K562 (cell line): ENCODE measurements around the gene MEAK7. TPM values are rescaled to one million over a fixed set of nuclear protein-coding genes. Genes with fewer than 3 reads are reported as not detected.
A peak's percentile ranks its signal among the peaks of the same experiment; 100 is the strongest.

Source experiments
- ATAC-seq: fragments of 200-7000 bp; cut with Tn5 transposase; 3 replicates; pipeline ENCODE4 v1.9.1; 2020; ENCODE audit warnings: moderate library complexity
- BruUV-seq: library from RNA; stranded (reverse); fragments of 400-500 nt; replicated peaks from 2 replicates; lab custom pipeline; 2021; lab: Mats Ljungman, UMichigan
- CTCF ChIA-PET: fragments of 300-600 bp; formaldehyde crosslinking; extraction: SDS; loops from one replicate; lab custom pipeline; 2021; ENCODE audit warnings: low intra/inter-chr PET ratio; lab: Yijun Ruan, JAX
- POLR2A ChIA-PET: fragments of 300-600, 350-650 bp; sonication (Branson Sonifier 250); formaldehyde crosslinking; extraction: SDS; loops from one replicate; lab custom pipeline; 2021; ENCODE audit warnings: antibody characterized with exemption, inconsistent platforms; lab: Yijun Ruan, JAX
- DNase-seq, 4 experiments: peaks; one replicate each; pipeline versions ENCODE4 v3.0.0 to v3.0.0-alpha.2; 2011 to 2018; ENCODE audit warnings: low spot score in 3 of 4, mixed read lengths in 3 of 4; ENCODE audit errors: extremely low read depth in 1 of 4
- FAIRE-seq: peaks from 2 replicates; lab custom pipeline; 2011; peaks lifted over from hg19 to GRCh38; lab: Jason Lieb, UNC
- H2AFZ ChIP-seq: 2 replicates; pipeline ENCODE4 v1.6.0; 2011; ENCODE audit warnings: low read depth, low read length, control low read depth, inconsistent platforms
- H3K27ac ChIP-seq: fragments of 200-600 bp; 3 replicates; pipeline ENCODE4 v1.8.0; 2011; ENCODE audit warnings: low read depth, mild to moderate bottlenecking, control low read depth, inconsistent platforms, low read length, moderate library complexity, mixed read lengths; ENCODE audit errors: extremely low read depth
- H3K27me3 ChIP-seq, 2 experiments: fragments of 300-600 bp in 1 of 2; 2 replicates in 1 of 2; 3 replicates in 1 of 2; pipeline versions ENCODE4 v1.6.0 to v1.8.0; 2011; ENCODE audit warnings: inconsistent platforms in 2 of 2, low read length in 2 of 2, mild to moderate bottlenecking in 1 of 2, mixed read lengths in 1 of 2, moderate library complexity in 1 of 2; ENCODE audit not compliant: control insufficient read depth in 2 of 2, insufficient read depth in 2 of 2
- H3K36me3 ChIP-seq: fragments of 300-600 bp; 3 replicates; pipeline ENCODE4 v1.8.0; 2011; ENCODE audit warnings: mild to moderate bottlenecking, low read length, inconsistent platforms; ENCODE audit not compliant: control insufficient read depth, insufficient read depth
- H3K4me1 ChIP-seq, 2 experiments: fragments of 200-600 bp in 1 of 2; replicated peaks in 1 of 2; 2 replicates in 1 of 2; 3 replicates in 1 of 2; pipeline versions ENCODE4 v1.5.1 to v1.8.0; 2011; ENCODE audit warnings: inconsistent platforms in 2 of 2, low read length in 2 of 2, mild to moderate bottlenecking in 1 of 2, mixed read lengths in 1 of 2, moderate library complexity in 1 of 2; ENCODE audit not compliant: control insufficient read depth in 2 of 2, insufficient read depth in 2 of 2
- H3K4me2 ChIP-seq: 2 replicates; pipeline ENCODE4 v1.6.1; 2011; ENCODE audit warnings: low read length, control low read depth, inconsistent platforms, mixed read lengths; ENCODE audit not compliant: insufficient read depth
- H3K4me3 ChIP-seq: fragments of 200-600 bp; sonication (generic), shearing (Covaris generic); 2 replicates; pipeline ENCODE4 v1.5.1; 2016; ENCODE audit warnings: control low read depth, inconsistent platforms
- H3K79me2 ChIP-seq: fragments of 200-600 bp; 3 replicates; pipeline ENCODE4 v1.8.0; 2011; ENCODE audit warnings: low read length, inconsistent platforms; ENCODE audit not compliant: control insufficient read depth, insufficient read depth
- H3K9ac ChIP-seq, 2 experiments: 2 replicates each; pipeline versions ENCODE4 v1.6.0 to v1.6.1; 2011; ENCODE audit warnings: low read depth in 2 of 2, low read length in 2 of 2, control low read depth in 1 of 2, inconsistent platforms in 1 of 2, mild to moderate bottlenecking in 1 of 2, mixed read lengths in 1 of 2; ENCODE audit not compliant: insufficient read depth in 1 of 2
- H3K9me1 ChIP-seq: one replicate; pipeline ENCODE4 v1.6.0; 2011; ENCODE audit warnings: inconsistent platforms, mild to moderate bottlenecking, low read length, moderate library complexity; ENCODE audit not compliant: control insufficient read depth, insufficient read depth
- H3K9me3 ChIP-seq: replicated peaks from 2 replicates; pipeline ENCODE4 v1.5.1; 2011; ENCODE audit warnings: low read depth, low read length, inconsistent platforms; ENCODE audit not compliant: control insufficient read depth, insufficient read depth
- H4K20me1 ChIP-seq: replicated peaks from 2 replicates; pipeline ENCODE4 v1.6.1; 2011; ENCODE audit warnings: low read length, inconsistent platforms, mixed read lengths; ENCODE audit not compliant: control insufficient read depth, insufficient read depth
- ADNP ChIP-seq: fragments of 200-800 bp; sonication (Bioruptor generic); IDR thresholded peaks from 2 replicates; pipeline ENCODE4 v1.6.1; 2016; ENCODE audit warnings: missing genetic modification characterization, missing compliant biosample characterization
- BHLHE40 ChIP-seq: IDR thresholded peaks from 2 replicates; pipeline ENCODE4 v1.6.1; 2011; ENCODE audit warnings: low read length, improper control_type of control experiment
- ELF4 ChIP-seq: fragments of 450-650 bp; formaldehyde crosslinking; IDR thresholded peaks from 2 replicates; pipeline ENCODE4 v1.4.0; 2022; ENCODE audit warnings: missing genetic modification characterization
- ETV1 ChIP-seq: fragments of 450-650 bp; conservative IDR thresholded peaks from 2 replicates; pipeline ENCODE4 v1.6.1; 2016; ENCODE audit warnings: missing genetic modification characterization, control low read depth, low read depth, missing compliant biosample characterization
- KAT2B ChIP-seq: IDR thresholded peaks from one replicate; pipeline ENCODE4 v1.6.1; 2012; ENCODE audit warnings: low read depth, mild to moderate bottlenecking, control low read depth, inconsistent platforms, low read length, moderate library complexity
- KHSRP ChIP-seq: fragments of 450-650 bp; IDR thresholded peaks from 2 replicates; pipeline ENCODE4 v1.6.1; 2017
- MEIS2 ChIP-seq: fragments of 450-650 bp; IDR thresholded peaks from 2 replicates; pipeline ENCODE4 v1.6.1; 2014; ENCODE audit warnings: mild to moderate bottlenecking; ENCODE audit not compliant: partially characterized antibody
- NCOA6 ChIP-seq: fragments of 450-650 bp; IDR thresholded peaks from 2 replicates; pipeline ENCODE4 v1.6.1; 2017; ENCODE audit warnings: mild to moderate bottlenecking
- NELFE ChIP-seq: IDR thresholded peaks from 2 replicates; pipeline ENCODE4 v1.6.1; 2011; ENCODE audit warnings: mild to moderate bottlenecking; ENCODE audit not compliant: insufficient read depth, insufficient read length
- SMARCA4 ChIP-seq: fragments of 450-650 bp; IDR thresholded peaks from 2 replicates; pipeline ENCODE4 v1.6.1; 2016
- SUPT5H ChIP-seq: fragments of 450-650 bp; IDR thresholded peaks from 2 replicates; pipeline ENCODE4 v1.6.1; 2016
- TFAM ChIP-seq: fragments of 250-450 bp; sonication (Bioruptor Pico); conservative IDR thresholded peaks from 2 replicates; pipeline ENCODE4 v1.5.0; 2021; ENCODE audit warnings: mild to moderate bottlenecking, moderate library complexity
- ZKSCAN3 ChIP-seq: fragments of 250-450 bp; sonication (Bioruptor Pico); IDR thresholded peaks from 2 replicates; pipeline ENCODE4 v1.4.0; 2020
- ZNF239 ChIP-seq: fragments of 250-450 bp; sonication (Bioruptor Pico); IDR thresholded peaks from 2 replicates; pipeline ENCODE4 v1.4.0; 2020; ENCODE audit warnings: mild to moderate bottlenecking
- ZNF766 ChIP-seq: fragments of 200-800 bp; sonication (Bioruptor generic); conservative IDR thresholded peaks from 2 replicates; pipeline ENCODE4 v1.6.1; 2016; ENCODE audit warnings: missing genetic modification characterization, missing compliant biosample characterization
- WGBS: fragments of 100-300 bp; shearing (Covaris generic); methylation state at CpG from one replicate; pipeline ENCODE4 v1.1.6; 2016; ENCODE audit warnings: low coverage, mixed read lengths; ENCODE audit not compliant: insufficient coverage; ENCODE audit errors: missing lambda C conversion rate; 5-methylcytosine and 5-hydroxymethylcytosine counted together
- in situ Hi-C: fragments of 300-500 bp; cut with MboI; formaldehyde crosslinking; loops from 4 replicates; pipeline ENCODE4 v1.15.0; 2018; ENCODE audit warnings: inconsistent platforms, mixed read lengths
- intact Hi-C: fragments of 100-400 bp; cut with micrococcal nuclease; formaldehyde crosslinking; loops from 2 replicates; pipeline ENCODE4 v1.14.2; 2022
- polyA plus RNA-seq, 8 experiments: library from polyadenylated mRNA; depleted of rRNA in 4 of 8; stranded (reverse) in 5 of 8; unstranded in 3 of 8; fragments of >200 nt; fragmentation: Nextera tagmentation in 2 of 8; fragmentation: Illumina TruSeq in 1 of 8; extraction: Ambion mirVana in 2 of 8; extraction: Trizol in 1 of 8; gene quantifications; 2 replicates each; pipeline versions ENCODE4 v1.2.1 to v1.2.3, GENCODE V29; 2011 to 2014; ENCODE audit warnings: inconsistent platforms in 1 of 8, missing spikeins in 1 of 8
- total RNA-seq, 7 experiments: library from RNA; depleted of rRNA in 6 of 7; stranded (reverse); fragments of >200 nt in 6 of 7; fragmentation: Illumina TruSeq in 2 of 7; extraction: Trizol in 2 of 7; gene quantifications; 2 replicates each; pipeline versions ENCODE4 v1.2.1 to v1.2.3, GENCODE V29; 2011 to 2021; ENCODE audit warnings: low replicate concordance in 1 of 7
- TF ChIP-seq, protein P1 (sequence below): fragments of 250-450 bp; sonication (Bioruptor Pico); IDR thresholded peaks from 2 replicates; pipeline ENCODE4 v1.9.0; 2021; ENCODE audit warnings: mild to moderate bottlenecking
- TF ChIP-seq, protein P2 (sequence below): sonication (generic); formaldehyde crosslinking; IDR thresholded peaks from 2 replicates; pipeline ENCODE4 v1.8.1; 2022; ENCODE audit warnings: missing genetic modification reagents

The MEAK7 gene
- total and polyA plus RNA-seq, 9 of the 15 experiments (the other 6 are each of a cell fraction or from before 2014, with no cell fraction given), result 1.4 to 14.5 (median 6.3) TPM

DNA sequence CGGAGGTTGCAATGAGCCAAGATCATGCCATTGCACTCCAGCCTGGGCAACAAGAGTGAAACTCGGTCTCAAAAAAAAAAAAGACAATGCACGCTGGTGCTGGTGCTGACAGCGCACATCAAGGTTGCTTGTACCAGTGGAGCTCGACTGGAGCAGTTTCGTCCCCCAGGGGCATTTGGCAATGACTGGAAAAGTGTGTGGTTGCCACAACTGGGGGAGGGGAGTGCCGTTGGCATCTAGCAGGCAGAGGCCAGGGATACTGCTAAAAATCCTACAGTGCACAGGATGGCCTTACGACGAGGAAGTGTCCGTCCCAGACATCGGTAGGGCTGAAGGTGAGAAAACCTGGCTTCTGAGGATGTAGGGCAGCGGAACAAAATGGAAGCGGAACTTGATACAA is 2.4 kb downstream of the MEAK7 start:
- Histone ChIP-seq H3K4me2 (no peak overlapping the region), H2AFZ (no peak overlapping the region), H3K9me1 (no peaks in the 10 kb centered on the region), H3K4me3 (no peak overlapping the region)
- no peak for DNase-seq
- intact Hi-C loops, result no loop called here
- TF ChIP-seq TFAM (CRISPR knock-in tag) (no peak), ADNP (tag) (no peak), ZNF239 (CRISPR knock-in tag) (no peak), ELF4 (no peak), ZKSCAN3 (CRISPR knock-in tag) (no peak)
- TF ChIP-seq, all 486 proteins: peak for 0
- Histone ChIP-seq H3K27ac (no peak overlapping the region), H3K79me2 (peaks cover 6% of the 10 kb centered on the region), H3K36me3 (no peaks in the 10 kb centered on the region; the same call in 2 of the 3 replicates), H3K4me1 (peaks cover 19 to 34% of the 10 kb centered on the region in 2 experiments), H4K20me1 (no peaks in the 10 kb centered on the region), H3K9ac (no peak overlapping the region), H3K9me3 (no peaks in the 10 kb centered on the region), H3K27me3 (no peaks in the 10 kb centered on the region)
- FAIRE-seq (no peak), ATAC-seq (no peak)
- CTCF ChIA-PET, result no interaction called here
- no TSS peak for BruUV-seq
- in situ Hi-C loops, result no loop called here
- POLR2A ChIA-PET, result interaction anchor here (0.5 kb wide), 1 partner anchor 549 kb away, joined by 3 read pairs; no protein-coding TSS in a partner anchor
- WGBS, result 80% methylated on average over 13 of the region's 13 CpGs

DNA sequence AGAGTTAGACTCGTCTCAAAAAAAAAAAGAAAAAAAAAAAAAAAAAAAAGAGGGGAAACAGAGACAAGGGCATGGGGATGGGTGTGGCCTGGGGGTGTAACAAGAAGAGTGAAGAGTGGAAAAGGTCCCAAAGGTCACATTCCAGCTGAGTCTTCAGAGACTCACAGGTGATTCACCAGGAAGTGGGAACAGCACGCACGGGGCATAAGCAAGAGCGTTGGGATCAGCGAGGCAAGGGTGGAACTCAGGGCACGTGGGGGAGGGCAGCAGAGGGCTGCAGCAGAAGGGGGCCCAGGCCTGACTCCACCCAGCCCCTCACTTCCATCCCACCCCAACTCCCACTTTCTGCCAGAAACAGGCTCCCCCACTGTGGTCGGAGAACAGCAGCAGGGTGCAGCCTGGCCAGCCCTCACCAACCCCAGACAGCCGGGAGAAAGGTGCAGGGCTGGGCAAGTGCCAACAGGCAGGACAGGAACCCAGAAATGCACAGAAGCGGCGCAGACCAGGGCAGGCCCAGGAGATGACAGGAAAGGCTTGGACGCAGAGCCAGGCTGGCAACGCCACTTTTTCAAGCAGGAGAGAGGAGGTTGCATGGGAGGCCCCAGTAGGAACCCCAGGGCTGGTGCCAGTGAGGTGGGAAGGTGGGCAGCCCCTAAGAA is 3.3 kb downstream of the MEAK7 start:
- H3K9me1 ChIP-seq, result no peaks in the 10 kb centered on the region
- H3K9me3 ChIP-seq, result no peaks in the 10 kb centered on the region
- intact Hi-C loops (no loop called here), in situ Hi-C loops (no loop called here)
- no peak overlapping the region for H3K4me3 ChIP-seq
- no peaks in the 10 kb centered on the region for H3K27me3 ChIP-seq
- H3K79me2 ChIP-seq, result peaks cover 6% of the 10 kb centered on the region
- 0 out of 4 replicates have a peak overlapping the region, but pooled peaks of 1 of the 2 experiments have one; percentile 12 for H3K9ac ChIP-seq
- H3K4me2 ChIP-seq, result no peak overlapping the region
- CTCF ChIA-PET, result interaction anchor here (0.6 kb wide), 1 partner anchor 436 kb away, joined by 4 read pairs; no protein-coding TSS in a partner anchor
- no peaks in the 10 kb centered on the region; the same call in 2 of the 3 replicates for H3K36me3 ChIP-seq
- BruUV-seq, result no TSS peak
- WGBS, result 69% methylated on average over 12 of the region's 12 CpGs
- no peak for ATAC-seq
- no peak for DNase-seq
- H3K4me1 ChIP-seq, result peaks cover 19 to 32% of the 10 kb centered on the region in 2 experiments
- POLR2A ChIA-PET, result no interaction called here
- H4K20me1 ChIP-seq, result no peaks in the 10 kb centered on the region
- no peak overlapping the region for H3K27ac ChIP-seq
- FAIRE-seq, result no peak
- H2AFZ ChIP-seq, result no peak overlapping the region
- TF ChIP-seq ZNF766 (CRISPR knock-in tag), result no peak
- no peak for TF ChIP-seq NELFE
- no peak for TF ChIP-seq KHSRP
- no peak for TF ChIP-seq SMARCA4
- TF ChIP-seq BHLHE40, result no peak
- no peak for TF ChIP-seq ETV1
- TF ChIP-seq, protein P1, sequence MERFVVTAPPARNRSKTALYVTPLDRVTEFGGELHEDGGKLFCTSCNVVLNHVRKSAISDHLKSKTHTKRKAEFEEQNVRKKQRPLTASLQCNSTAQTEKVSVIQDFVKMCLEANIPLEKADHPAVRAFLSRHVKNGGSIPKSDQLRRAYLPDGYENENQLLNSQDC (CRISPR knock-in tag), result no peak
- TF ChIP-seq MEIS2, result no peak
- no peak for TF ChIP-seq KAT2B
- TF ChIP-seq, protein P2, sequence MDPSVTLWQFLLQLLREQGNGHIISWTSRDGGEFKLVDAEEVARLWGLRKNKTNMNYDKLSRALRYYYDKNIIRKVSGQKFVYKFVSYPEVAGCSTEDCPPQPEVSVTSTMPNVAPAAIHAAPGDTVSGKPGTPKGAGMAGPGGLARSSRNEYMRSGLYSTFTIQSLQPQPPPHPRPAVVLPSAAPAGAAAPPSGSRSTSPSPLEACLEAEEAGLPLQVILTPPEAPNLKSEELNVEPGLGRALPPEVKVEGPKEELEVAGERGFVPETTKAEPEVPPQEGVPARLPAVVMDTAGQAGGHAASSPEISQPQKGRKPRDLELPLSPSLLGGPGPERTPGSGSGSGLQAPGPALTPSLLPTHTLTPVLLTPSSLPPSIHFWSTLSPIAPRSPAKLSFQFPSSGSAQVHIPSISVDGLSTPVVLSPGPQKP (CRISPR knock-in tag), result no peak
- no peak for TF ChIP-seq NCOA6
- no peak for TF ChIP-seq SUPT5H
